ENCODE results near the gene FMNL3. TPM values are rescaled to one million over a fixed set of nuclear protein-coding genes. Genes with fewer than 3 reads are reported as not detected.

The FMNL3 gene
- total and polyA plus RNA-seq, 4 donors, result 0.72 to 4.5 (median 2.6) TPM

DNA sequence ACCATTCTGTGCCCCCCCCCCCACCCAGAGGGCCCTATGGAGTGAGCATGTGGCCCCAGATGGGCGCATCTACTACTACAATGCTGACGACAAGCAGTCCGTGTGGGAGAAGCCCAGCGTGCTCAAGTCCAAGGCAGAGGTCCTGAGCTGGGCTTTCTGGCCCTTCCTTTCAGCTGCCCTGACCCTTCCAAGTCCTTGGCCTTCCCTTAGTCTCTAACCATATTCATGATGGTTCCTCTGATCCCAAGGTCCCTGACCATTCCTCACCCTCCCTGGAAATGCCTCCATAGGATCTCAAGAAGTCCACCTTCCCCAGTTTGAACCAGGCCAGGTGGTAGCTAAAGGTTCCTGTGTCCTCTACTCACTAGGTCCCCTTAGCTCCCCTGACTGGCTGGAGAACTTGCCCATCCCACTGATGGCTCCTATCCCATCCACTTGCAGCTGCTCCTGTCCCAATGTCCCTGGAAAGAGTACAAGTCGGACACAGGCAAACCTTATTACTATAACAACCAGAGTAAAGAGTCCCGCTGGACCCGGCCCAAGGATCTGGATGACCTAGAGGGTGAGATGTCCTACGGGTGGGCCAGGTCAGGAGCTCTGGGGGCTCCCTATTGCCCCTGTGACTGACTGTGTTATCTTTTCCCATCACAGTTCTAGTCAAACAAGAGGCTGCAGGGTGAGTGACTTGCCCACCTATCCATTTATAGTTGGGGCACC lies 74.1 kb downstream of the FMNL3 start:
- H3K36me3 ChIP-seq (ENCODE audit: control insufficient read depth in 4 of 4, insufficient read depth in 3 of 4, low read depth in 1 of 4, low read length in 3 of 4), result peaks cover 0 to 2% (median 0%) of the 10 kb centered on the region in 4 donors
- H3K9me3 ChIP-seq (ENCODE audit: control insufficient read depth in 4 of 4, low read length in 3 of 4), result no peaks in the 10 kb centered on the region
- WGBS, result 97% methylated on average over 8 of the region's 8 CpGs
- H3K27ac ChIP-seq (ENCODE audit: low read depth in 1 of 2, low read length in 2 of 2), result no peak overlapping the region
- TF ChIP-seq SP1 (IDR thresholded peaks at IDR 0.05) (no peak), RAD21 (IDR thresholded peaks at IDR 0.05) (no peak), EGR1 (IDR thresholded peaks at IDR 0.05; ENCODE audit: low read depth in 2 of 2) (no peak), JUND (IDR thresholded peaks at IDR 0.05) (no peak), NR2F2 (IDR thresholded peaks at IDR 0.05) (no peak), TAF1 (conservative IDR thresholded peaks at IDR 0.05) (no peak), FOXA1 (IDR thresholded peaks at IDR 0.05) (no peak), YY1 (IDR thresholded peaks at IDR 0.05) (no peak), HNF4A (conservative IDR thresholded peaks at IDR 0.05) (no peak), FOXA2 (IDR thresholded peaks at IDR 0.05) (no peak), RXRA (IDR thresholded peaks at IDR 0.05) (no peak)
- TF ChIP-seq, protein P1, sequence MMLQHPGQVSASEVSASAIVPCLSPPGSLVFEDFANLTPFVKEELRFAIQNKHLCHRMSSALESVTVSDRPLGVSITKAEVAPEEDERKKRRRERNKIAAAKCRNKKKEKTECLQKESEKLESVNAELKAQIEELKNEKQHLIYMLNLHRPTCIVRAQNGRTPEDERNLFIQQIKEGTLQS (IDR thresholded peaks at IDR 0.05), result no peak
- TF ChIP-seq, protein P2, sequence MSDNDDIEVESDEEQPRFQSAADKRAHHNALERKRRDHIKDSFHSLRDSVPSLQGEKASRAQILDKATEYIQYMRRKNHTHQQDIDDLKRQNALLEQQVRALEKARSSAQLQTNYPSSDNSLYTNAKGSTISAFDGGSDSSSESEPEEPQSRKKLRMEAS (IDR thresholded peaks at IDR 0.05), result no peak
- TF ChIP-seq, protein P3, sequence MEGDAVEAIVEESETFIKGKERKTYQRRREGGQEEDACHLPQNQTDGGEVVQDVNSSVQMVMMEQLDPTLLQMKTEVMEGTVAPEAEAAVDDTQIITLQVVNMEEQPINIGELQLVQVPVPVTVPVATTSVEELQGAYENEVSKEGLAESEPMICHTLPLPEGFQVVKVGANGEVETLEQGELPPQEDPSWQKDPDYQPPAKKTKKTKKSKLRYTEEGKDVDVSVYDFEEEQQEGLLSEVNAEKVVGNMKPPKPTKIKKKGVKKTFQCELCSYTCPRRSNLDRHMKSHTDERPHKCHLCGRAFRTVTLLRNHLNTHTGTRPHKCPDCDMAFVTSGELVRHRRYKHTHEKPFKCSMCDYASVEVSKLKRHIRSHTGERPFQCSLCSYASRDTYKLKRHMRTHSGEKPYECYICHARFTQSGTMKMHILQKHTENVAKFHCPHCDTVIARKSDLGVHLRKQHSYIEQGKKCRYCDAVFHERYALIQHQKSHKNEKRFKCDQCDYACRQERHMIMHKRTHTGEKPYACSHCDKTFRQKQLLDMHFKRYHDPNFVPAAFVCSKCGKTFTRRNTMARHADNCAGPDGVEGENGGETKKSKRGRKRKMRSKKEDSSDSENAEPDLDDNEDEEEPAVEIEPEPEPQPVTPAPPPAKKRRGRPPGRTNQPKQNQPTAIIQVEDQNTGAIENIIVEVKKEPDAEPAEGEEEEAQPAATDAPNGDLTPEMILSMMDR (IDR thresholded peaks at IDR 0.05; ENCODE audit: low read depth, low read length, missing input control), result no peak
- TF ChIP-seq, protein P4, sequence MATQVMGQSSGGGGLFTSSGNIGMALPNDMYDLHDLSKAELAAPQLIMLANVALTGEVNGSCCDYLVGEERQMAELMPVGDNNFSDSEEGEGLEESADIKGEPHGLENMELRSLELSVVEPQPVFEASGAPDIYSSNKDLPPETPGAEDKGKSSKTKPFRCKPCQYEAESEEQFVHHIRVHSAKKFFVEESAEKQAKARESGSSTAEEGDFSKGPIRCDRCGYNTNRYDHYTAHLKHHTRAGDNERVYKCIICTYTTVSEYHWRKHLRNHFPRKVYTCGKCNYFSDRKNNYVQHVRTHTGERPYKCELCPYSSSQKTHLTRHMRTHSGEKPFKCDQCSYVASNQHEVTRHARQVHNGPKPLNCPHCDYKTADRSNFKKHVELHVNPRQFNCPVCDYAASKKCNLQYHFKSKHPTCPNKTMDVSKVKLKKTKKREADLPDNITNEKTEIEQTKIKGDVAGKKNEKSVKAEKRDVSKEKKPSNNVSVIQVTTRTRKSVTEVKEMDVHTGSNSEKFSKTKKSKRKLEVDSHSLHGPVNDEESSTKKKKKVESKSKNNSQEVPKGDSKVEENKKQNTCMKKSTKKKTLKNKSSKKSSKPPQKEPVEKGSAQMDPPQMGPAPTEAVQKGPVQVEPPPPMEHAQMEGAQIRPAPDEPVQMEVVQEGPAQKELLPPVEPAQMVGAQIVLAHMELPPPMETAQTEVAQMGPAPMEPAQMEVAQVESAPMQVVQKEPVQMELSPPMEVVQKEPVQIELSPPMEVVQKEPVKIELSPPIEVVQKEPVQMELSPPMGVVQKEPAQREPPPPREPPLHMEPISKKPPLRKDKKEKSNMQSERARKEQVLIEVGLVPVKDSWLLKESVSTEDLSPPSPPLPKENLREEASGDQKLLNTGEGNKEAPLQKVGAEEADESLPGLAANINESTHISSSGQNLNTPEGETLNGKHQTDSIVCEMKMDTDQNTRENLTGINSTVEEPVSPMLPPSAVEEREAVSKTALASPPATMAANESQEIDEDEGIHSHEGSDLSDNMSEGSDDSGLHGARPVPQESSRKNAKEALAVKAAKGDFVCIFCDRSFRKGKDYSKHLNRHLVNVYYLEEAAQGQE (IDR thresholded peaks at IDR 0.05), result no peak
- no peak for DNase-seq (ENCODE audit: low spot score)
- H3K4me3 ChIP-seq (ENCODE audit: low read depth in 1 of 3, low read length in 3 of 3), result no peak overlapping the region
- no peaks in the 10 kb centered on the region for H3K4me1 ChIP-seq (ENCODE audit: control insufficient read depth in 4 of 4, insufficient read depth in 4 of 4, low read length in 3 of 4)
- H3K27me3 ChIP-seq (ENCODE audit: control insufficient read depth in 4 of 4, insufficient read depth in 4 of 4, low read length in 3 of 4), result no peaks in the 10 kb centered on the region
- no peak overlapping the region for H3K9ac ChIP-seq (ENCODE audit: low read depth in 1 of 2, low read length in 2 of 2)

DNA sequence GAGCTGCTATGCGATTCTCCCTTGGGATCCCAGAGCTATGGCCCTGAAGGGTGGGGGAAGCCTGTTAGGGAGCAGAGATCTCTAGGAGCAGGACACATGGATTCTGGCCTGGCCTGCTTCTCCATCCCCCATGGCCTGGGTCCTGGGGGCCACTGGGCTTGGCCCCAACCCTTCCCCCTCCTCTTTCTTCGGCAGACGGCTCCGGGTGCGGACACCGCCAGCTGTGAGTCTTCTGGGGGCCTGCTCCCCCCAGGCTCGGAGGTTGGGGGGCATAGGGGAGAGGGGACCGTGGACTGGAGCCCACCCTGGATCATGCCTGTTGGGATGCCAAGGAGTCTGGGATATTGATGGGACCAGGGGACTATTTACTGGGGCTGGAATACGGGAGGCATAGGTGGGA lies 74.8 kb downstream of the FMNL3 start:
- no peaks in the 10 kb centered on the region for H3K9me3 ChIP-seq (ENCODE audit: control insufficient read depth in 4 of 4, low read length in 3 of 4)
- no peaks in the 10 kb centered on the region for H3K4me1 ChIP-seq (ENCODE audit: control insufficient read depth in 4 of 4, insufficient read depth in 4 of 4, low read length in 3 of 4)
- no peak overlapping the region for H3K9ac ChIP-seq (ENCODE audit: low read depth in 1 of 2, low read length in 2 of 2)
- no peak overlapping the region for H3K27ac ChIP-seq (ENCODE audit: low read depth in 1 of 2, low read length in 2 of 2)
- DNase-seq (ENCODE audit: low spot score), result no peak
- H3K36me3 ChIP-seq (ENCODE audit: control insufficient read depth in 4 of 4, insufficient read depth in 3 of 4, low read depth in 1 of 4, low read length in 3 of 4), result peaks cover 0 to 2% (median 0%) of the 10 kb centered on the region in 4 donors
- no peak overlapping the region for H3K4me3 ChIP-seq (ENCODE audit: low read depth in 1 of 3, low read length in 3 of 3)
- WGBS, result 95% methylated on average over 9 of the region's 9 CpGs
- no peaks in the 10 kb centered on the region for H3K27me3 ChIP-seq (ENCODE audit: control insufficient read depth in 4 of 4, insufficient read depth in 4 of 4, low read length in 3 of 4)
- TF ChIP-seq FOXA2 (IDR thresholded peaks at IDR 0.05) (no peak), YY1 (IDR thresholded peaks at IDR 0.05) (no peak), FOXA1 (IDR thresholded peaks at IDR 0.05) (no peak), SP1 (IDR thresholded peaks at IDR 0.05) (no peak), RAD21 (IDR thresholded peaks at IDR 0.05) (no peak), HNF4A (conservative IDR thresholded peaks at IDR 0.05) (no peak), NR2F2 (IDR thresholded peaks at IDR 0.05) (no peak), HNF4G (IDR thresholded peaks at IDR 0.05) (no peak), EGR1 (IDR thresholded peaks at IDR 0.05; ENCODE audit: low read depth in 2 of 2) (no peak), JUND (IDR thresholded peaks at IDR 0.05) (no peak)
- TF ChIP-seq, protein P5, sequence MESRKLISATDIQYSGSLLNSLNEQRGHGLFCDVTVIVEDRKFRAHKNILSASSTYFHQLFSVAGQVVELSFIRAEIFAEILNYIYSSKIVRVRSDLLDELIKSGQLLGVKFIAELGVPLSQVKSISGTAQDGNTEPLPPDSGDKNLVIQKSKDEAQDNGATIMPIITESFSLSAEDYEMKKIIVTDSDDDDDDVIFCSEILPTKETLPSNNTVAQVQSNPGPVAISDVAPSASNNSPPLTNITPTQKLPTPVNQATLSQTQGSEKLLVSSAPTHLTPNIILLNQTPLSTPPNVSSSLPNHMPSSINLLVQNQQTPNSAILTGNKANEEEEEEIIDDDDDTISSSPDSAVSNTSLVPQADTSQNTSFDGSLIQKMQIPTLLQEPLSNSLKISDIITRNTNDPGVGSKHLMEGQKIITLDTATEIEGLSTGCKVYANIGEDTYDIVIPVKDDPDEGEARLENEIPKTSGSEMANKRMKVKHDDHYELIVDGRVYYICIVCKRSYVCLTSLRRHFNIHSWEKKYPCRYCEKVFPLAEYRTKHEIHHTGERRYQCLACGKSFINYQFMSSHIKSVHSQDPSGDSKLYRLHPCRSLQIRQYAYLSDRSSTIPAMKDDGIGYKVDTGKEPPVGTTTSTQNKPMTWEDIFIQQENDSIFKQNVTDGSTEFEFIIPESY (IDR thresholded peaks at IDR 0.05), result no peak
- TF ChIP-seq, protein P1 (IDR thresholded peaks at IDR 0.05), result no peak
- TF ChIP-seq, protein P4 (IDR thresholded peaks at IDR 0.05), result no peak

Measured in liver (tissue), 9 donors.